Head of caudate nucleus (tissue), 42 donors: ENCODE data around the gene MMP19.

Source experiments
- DNase-seq, 42 donors: peaks; one replicate each; pipeline versions ENCODE4 v3.0.0 to v3.0.0-alpha.2; 2020 to 2021; ENCODE audit warnings: mixed read lengths in 7 of 42
- intact Hi-C: fragments of 100-400 bp; cut with DNase I; formaldehyde crosslinking; loops from one replicate; pipeline ENCODE4 v1.15.0; 2022

The MMP19 gene

GRCh38 chr12:55818886-55819285, 23.9 kb downstream of the MMP19 start:
- intact Hi-C loops = loop anchor here (5.0 kb wide), 1 partner anchor 77 kb away; the partner anchor contains the start of gene GDF11
- DNase-seq = peak in 1 of 42 donors; percentile 41

GRCh38 chr12:55818140-55818728, 24.5 kb downstream of the MMP19 start:
- intact Hi-C loops = loop anchor here (5.0 kb wide), 1 partner anchor 76 kb away; the partner anchor contains the start of gene GDF11
- peak in 2 of 42 donors; percentile 32 to 81 for DNase-seq

- intact Hi-C loops = loop anchor here (5.0 kb wide), 1 partner anchor 75 kb away; the partner anchor contains the start of gene GDF11
Observed at GRCh38 chr12:55817345-55818139, 25.2 kb downstream of the MMP19 start, which contains the start of the genes ORMDL2 and SARNP. ORMDL2 (plus strand) TSS chr12:55818041; CDS start chr12:55819000, 959 bp downstream. SARNP (minus strand) TSS chr12:55817724; CDS start chr12:55817701, 23 bp downstream.

GRCh38 chr12:55816881-55817344, 25.8 kb downstream of the MMP19 start:
- peak in 11 of 42 donors; percentile 7 to 63 (median 32) for DNase-seq
- intact Hi-C loops = loop anchor here (5.0 kb wide), 1 partner anchor 75 kb away; the partner anchor contains the start of gene GDF11

More at GRCh38 chr12:55817345-55818139, 25.2 kb downstream of the MMP19 start, which contains the start of the genes ORMDL2 and SARNP:
- DNase-seq = peak; percentile 94 to 100 (median 99)

- DNase-seq = peak in 1 of 42 donors; percentile 33
- intact Hi-C loops = loop anchor here (5.0 kb wide), 1 partner anchor 73 kb away; the partner anchor contains the start of gene GDF11
Observed at GRCh38 chr12:55815473-55815872, 27.3 kb downstream of the MMP19 start.

- intact Hi-C loops = no loop called here
- DNase-seq = no peak
Observed at GRCh38 chr12:55814257-55814656, 28.5 kb downstream of the MMP19 start.

- intact Hi-C loops = no loop called here
- no peak for DNase-seq
Observed at GRCh38 chr12:55812088-55812487, 30.6 kb downstream of the MMP19 start.

GRCh38 chr12:55809274-55809673, 33.5 kb downstream of the MMP19 start:
- DNase-seq = no peak
- intact Hi-C loops = no loop called here

GRCh38 chr12:55806982-55807381, 35.8 kb downstream of the MMP19 start:
- intact Hi-C loops = no loop called here
- DNase-seq = no peak

GRCh38 chr12:55797550-55797949, 45.2 kb downstream of the MMP19 start:
- intact Hi-C loops = loop anchor here (5.0 kb wide), 1 partner anchor 60 kb away; no protein-coding TSS in a partner anchor
- DNase-seq = no peak

- DNase-seq = peak in 35 of 42 donors; percentile 12 to 78 (median 53)
- intact Hi-C loops = loop anchor here (5.0 kb wide), 1 partner anchor 60 kb away; no protein-coding TSS in a partner anchor
Observed at GRCh38 chr12:55797068-55797467, 45.7 kb downstream of the MMP19 start.

- intact Hi-C loops = loop anchor here (5.0 kb wide), 1 partner anchor 59 kb away; no protein-coding TSS in a partner anchor
- DNase-seq = no peak
Observed at GRCh38 chr12:55795950-55796349, 46.8 kb downstream of the MMP19 start.

GRCh38 chr12:55789893-55790292, 52.8 kb downstream of the MMP19 start:
- DNase-seq = no peak
- intact Hi-C loops = no loop called here

- intact Hi-C loops = no loop called here
- DNase-seq = no peak
Observed at GRCh38 chr12:55789171-55789570, 53.6 kb downstream of the MMP19 start.

GRCh38 chr12:55788546-55788945, 54.2 kb downstream of the MMP19 start:
- intact Hi-C loops = no loop called here
- DNase-seq = no peak
